GM21367 (cell line): ENCODE results near the gene PCDH12.

ENCODE experiments used
- ATAC-seq: cut with Tn5 transposase; IDR thresholded peaks from one replicate; pipeline ENCODE4 v1.9.1; 2021; ENCODE audit not compliant: unreplicated experiment

The PCDH12 gene

GRCh38 chr5:141958113-141958512, at the start of gene PCDH12:
Gene PCDH12, minus strand, starts transcription at chr5:141958202. Its CDS starts 351 bp downstream, at chr5:141957851.
- ATAC-seq: no peak

- no peak for ATAC-seq
Observed at GRCh38 chr5:142007237-142007544, 49.2 kb upstream of the PCDH12 start.

GRCh38 chr5:142006363-142007236, 48.6 kb upstream of the PCDH12 start:
- ATAC-seq: no peak

GRCh38 chr5:142003266-142003800, 45.3 kb upstream of the PCDH12 start:
- no peak for ATAC-seq

GRCh38 chr5:142000704-142001484, 42.9 kb upstream of the PCDH12 start:
- no peak for ATAC-seq

GRCh38 chr5:142000173-142000572, 42.2 kb upstream of the PCDH12 start:
- ATAC-seq: no peak

GRCh38 chr5:141997358-141997960, 39.5 kb upstream of the PCDH12 start:
- ATAC-seq: no peak

- no peak for ATAC-seq
Observed at GRCh38 chr5:141995656-141996055, 37.7 kb upstream of the PCDH12 start.

GRCh38 chr5:141994511-141995136, 36.6 kb upstream of the PCDH12 start:
- no peak for ATAC-seq

- ATAC-seq: no peak
Observed at GRCh38 chr5:141992349-141992963, 34.5 kb upstream of the PCDH12 start.

GRCh38 chr5:141989720-141990119, 31.7 kb upstream of the PCDH12 start:
- ATAC-seq: no peak

- no peak for ATAC-seq
Observed at GRCh38 chr5:141986072-141986471, 28.1 kb upstream of the PCDH12 start.

GRCh38 chr5:141982626-141983025, 24.6 kb upstream of the PCDH12 start:
- no peak for ATAC-seq

- no peak for ATAC-seq
Observed at GRCh38 chr5:141978389-141978788, 20.4 kb upstream of the PCDH12 start.

GRCh38 chr5:141976176-141976575, 18.2 kb upstream of the PCDH12 start:
- ATAC-seq: no peak

GRCh38 chr5:141973871-141974595, 16.0 kb upstream of the PCDH12 start:
- ATAC-seq: no peak

- ATAC-seq: peak; percentile 65
Observed at GRCh38 chr5:141969783-141970771, 12.1 kb upstream of the PCDH12 start.

GRCh38 chr5:141968914-141969608, 11.1 kb upstream of the PCDH12 start, which contains the start of gene RNF14:
Gene RNF14, plus strand, starts transcription at chr5:141969105. Its CDS starts 4,484 bp downstream, at chr5:141973589.
- ATAC-seq: peak; percentile 90
